GM21786 (cell line): Measurements from ENCODE around the gene HPDL.
A peak's percentile ranks its signal among the peaks of the same experiment; 100 is the strongest.

Source experiments
- ATAC-seq: cut with Tn5 transposase; IDR thresholded peaks from one replicate; pipeline ENCODE4 v1.9.1; 2021; ENCODE audit not compliant: unreplicated experiment

The HPDL gene

GRCh38 chr1:45322486-45323040, 4.1 kb upstream of the HPDL start:
- ATAC-seq = no peak

- ATAC-seq = no peak
Measured at GRCh38 chr1:45325851-45326506, 716 bp upstream of the HPDL start.

GRCh38 chr1:45327644-45328515, 1.2 kb downstream of the HPDL start:
- ATAC-seq = no peak

DNA sequence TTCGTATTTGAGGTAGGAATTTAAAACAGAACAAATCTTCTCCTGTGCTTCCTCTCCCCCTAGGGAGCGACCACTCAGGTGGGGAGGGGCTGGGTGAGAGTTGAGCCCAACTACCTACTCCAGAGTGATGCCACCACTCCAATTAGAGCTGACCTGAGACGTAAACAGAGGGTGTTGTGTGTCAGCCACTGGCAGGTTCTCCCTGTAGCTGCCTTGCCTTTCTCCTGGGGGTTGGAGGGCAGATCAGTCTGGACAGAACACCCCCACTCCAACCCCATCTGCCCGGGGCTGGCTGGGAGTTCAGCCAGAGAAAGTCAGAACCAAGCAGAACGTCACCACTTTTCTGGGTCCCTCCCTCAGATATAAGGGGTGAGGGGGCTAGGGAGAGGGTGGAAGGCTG, 2.0 kb downstream of the HPDL start:
- ATAC-seq = no peak

GRCh38 chr1:45329445-45329844, 2.8 kb downstream of the HPDL start:
- no peak for ATAC-seq

DNA sequence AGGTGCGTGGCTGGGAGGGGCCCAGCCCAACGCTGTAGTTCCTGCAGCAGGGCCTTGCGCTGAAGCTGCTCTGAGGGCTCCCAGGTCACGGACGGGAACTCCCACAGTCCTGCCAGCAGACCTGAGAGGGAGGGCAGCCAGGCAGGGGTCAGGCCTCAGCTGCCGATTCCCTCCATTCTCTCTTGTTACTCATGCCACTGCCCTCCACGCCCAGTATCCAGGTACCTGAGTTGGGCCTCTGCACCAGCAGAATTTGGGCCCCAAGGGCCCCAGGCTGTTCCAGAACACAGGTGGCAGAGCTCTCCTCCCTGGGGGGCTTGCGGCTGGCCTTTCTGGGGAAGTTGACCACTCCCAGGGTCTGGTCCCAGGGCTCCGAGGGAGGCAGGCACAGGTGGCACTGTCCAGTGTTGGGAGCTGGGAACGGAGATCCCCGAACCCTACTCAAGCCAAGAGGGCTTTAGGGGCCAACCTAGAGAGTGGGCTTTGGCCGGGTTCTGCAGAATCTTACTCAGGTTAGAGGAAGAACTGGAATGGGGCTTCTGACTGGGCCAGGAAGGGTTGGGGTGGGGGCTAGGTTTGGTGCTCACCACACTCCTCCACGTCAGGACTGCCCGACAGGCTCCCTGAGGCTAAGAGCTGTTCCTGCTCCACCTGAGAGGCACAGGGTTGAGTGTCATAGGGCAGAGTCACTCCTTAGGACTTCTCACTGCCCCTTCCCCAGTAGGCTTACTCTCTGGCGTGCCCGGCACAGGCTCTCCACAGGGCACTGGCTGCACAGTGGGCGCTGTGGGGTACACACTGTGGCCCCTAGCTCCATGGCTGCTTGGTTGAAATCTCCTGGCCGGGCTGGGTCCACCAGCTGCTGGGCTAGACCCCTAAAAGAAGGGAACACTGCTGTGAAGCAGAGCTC, 5.0 kb downstream of the HPDL start:
- no peak for ATAC-seq

DNA sequence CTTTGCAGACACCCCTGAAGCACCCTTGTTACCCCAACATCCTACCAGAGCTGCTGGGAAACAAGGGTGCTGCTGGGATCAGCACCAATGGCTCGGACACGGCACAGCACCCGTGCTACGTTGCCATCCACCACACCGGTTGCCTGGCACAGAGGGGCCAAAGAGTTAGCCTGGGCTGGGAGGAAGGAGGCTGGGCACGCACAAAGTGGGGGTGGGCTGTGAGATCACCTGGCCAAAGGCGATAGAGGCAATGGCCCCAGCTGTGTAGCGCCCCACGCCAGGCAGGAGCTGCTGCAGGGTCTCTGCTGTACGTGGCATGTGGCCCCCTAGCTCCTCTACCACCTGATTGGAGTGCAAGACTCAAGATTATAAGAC, 5.6 kb downstream of the HPDL start:
- no peak for ATAC-seq

DNA sequence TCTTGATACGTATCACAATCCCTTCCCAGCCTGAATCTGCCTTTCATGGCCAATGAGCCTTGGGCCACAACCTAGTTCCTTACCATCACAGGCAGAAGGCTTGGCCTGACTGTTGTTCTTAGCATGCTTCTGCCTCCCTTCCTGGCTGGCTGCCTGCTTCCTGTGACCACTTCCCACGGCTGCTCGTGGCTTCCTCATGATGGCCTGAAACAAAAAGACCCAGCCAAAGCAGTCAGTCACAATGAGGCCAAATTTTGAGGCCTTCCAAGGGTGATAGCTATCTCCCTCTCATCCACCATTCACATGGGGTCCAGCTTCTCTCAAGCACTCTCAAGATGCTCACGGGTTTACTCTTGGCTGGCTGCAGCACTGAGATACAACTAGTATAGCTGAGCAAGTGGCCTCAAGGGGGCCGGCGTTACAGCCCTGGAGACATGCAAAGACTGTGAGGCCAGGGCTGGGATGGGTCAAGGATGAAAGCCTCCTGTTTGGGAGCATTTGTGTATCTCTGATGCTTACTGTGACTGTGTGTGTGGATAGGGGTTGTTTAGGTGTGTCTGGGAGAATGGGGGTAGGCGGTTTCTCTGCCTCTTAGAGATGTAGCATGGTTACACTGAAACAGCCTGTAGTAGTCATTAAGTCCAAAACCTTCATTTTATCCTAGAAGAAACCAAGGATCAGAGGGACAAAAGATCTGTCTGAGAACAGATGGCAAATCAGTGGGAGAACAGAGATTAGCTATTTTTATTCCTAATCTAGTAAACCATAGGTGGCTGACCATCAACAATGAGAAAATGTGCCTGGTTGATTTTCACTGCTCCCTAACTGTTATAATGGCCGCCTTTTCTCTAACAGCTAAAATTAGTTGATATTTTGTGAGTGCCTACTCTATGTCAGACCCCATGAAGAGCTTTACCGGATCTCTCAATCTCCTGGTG, 7.9 kb downstream of the HPDL start:
- no peak for ATAC-seq

- no peak for ATAC-seq
Measured at GRCh38 chr1:45335855-45336324, 9.2 kb downstream of the HPDL start.

GRCh38 chr1:45337630-45338325, 11.1 kb downstream of the HPDL start:
- ATAC-seq = no peak

DNA sequence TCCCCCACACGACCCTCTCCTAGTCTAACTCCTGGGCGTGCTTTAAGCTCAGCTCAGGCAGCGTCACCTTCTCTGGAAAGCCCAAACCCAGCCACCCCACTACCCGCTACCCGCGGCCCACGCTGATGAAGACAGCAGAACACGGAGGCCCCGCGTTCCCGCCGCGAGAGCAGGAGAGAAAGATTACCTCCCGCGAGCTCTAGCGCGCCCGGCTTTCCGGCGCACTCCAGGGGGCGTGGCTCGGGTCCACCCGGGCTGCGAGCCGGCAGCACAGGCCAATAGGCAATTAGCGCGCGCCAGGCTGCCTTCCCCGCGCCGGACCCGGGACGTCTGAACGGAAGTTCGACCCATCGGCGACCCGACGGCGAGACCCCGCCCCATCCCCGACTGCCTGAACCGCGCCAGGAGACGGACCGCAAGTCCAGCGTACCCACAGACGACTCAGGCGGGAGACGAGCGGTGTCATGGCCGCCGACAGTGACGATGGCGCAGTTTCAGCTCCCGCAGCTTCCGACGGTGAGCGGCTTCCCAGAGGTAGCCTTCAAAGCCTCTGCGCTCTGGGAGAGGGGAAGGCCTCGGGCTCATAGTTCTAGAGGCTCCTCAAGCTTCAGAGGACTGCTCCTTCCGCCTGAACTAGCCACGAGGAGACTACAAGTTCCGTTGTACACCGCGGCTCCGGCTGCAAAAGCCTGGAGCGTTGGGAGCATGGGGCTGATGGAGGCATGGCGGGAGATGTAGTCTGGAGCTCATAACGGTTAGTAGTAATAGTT, 13.3 kb downstream of the HPDL start, which contains the start of the genes MUTYH and TOE1:
MUTYH (minus strand) TSS at position 652 of the 770 bp plus-strand sequence. CDS start 5,935 bp downstream, outside the sequence.
TOE1 (plus strand) TSS at position 382 of the 770 bp plus-strand sequence; CDS start at position 465, 83 bp downstream.
- peak; percentile 82 for ATAC-seq

GRCh38 chr1:45340816-45341466, 14.2 kb downstream of the HPDL start:
- no peak for ATAC-seq

GRCh38 chr1:45344499-45344898, 17.8 kb downstream of the HPDL start:
- ATAC-seq = no peak

DNA sequence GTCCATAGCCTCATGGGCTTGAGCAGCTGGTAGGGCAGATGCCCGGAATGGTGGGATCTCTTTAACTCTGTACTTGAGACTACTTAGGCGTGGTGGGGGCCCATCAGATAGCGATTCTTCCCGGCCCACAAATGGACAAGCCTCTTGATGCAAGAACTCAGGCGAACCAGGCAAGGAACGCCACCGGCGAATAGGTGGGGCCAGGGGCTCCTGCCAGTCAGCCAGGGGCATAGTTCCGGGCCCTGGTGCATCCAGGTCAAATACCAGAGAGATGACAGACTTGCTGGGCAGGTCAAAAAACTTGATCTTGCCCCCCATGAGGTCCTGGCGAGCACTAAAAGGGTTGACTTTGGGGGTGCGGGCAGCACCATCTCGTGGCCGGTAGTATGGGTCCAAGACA, 18.3 kb downstream of the HPDL start:
- ATAC-seq = no peak

- no peak for ATAC-seq
Measured at GRCh38 chr1:45346473-45346872, 19.8 kb downstream of the HPDL start.

DNA sequence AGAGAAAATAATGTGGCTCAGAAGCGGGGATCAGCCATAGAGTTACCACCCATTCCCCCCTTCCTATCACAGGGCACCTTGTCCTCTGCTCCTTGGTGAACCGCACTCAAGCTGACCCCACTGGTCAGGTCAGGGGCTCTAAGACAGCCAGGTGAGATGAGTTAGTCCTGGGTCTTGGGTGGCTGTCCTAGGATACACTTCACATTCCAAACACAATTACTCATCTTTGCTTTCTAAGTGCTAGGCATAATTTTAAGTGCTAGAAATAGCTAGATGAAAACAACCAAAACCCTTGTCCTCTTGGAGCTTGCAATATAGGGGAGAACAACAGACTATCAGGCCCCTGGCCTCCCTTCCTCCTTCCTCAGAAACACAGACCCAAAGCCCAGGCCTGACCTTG, 21.3 kb downstream of the HPDL start:
- no peak for ATAC-seq

- no peak for ATAC-seq
Measured at GRCh38 chr1:45348609-45348965, 21.9 kb downstream of the HPDL start.
